HepG2 (cell line): ENCODE results near the gene FRMD4A. TPM values are rescaled to one million over a fixed set of nuclear protein-coding genes. Genes with fewer than 3 reads are reported as not detected.

Source experiments
- ATAC-seq: fragments of 200-7000 bp; cut with Tn5 transposase; 3 replicates; pipeline ENCODE4 v1.9.1; 2020; ENCODE audit warnings: mild to moderate bottlenecking, moderate library complexity
- BruUV-seq: library from RNA; stranded (reverse); fragments of 400-500 nt; replicated peaks from 2 replicates; lab custom pipeline; 2021; lab: Mats Ljungman, UMichigan
- CTCF ChIA-PET: fragments of 300-600 bp; formaldehyde crosslinking; extraction: SDS; loops from one replicate; lab custom pipeline; 2021; ENCODE audit warnings: low total read pairs, inconsistent platforms, low intra/inter-chr PET ratio; lab: Yijun Ruan, JAX
- POLR2A ChIA-PET: fragments of 350-600 bp; sonication (Branson Sonifier 250); formaldehyde crosslinking; loops from one replicate; lab custom pipeline; 2020; ENCODE audit warnings: antibody characterized with exemption, inconsistent platforms; lab: Yijun Ruan, JAX
- DNase-seq: peaks from one replicate; pipeline ENCODE4 v3.0.0-alpha.2; 2015; ENCODE audit warnings: low spot score
- FAIRE-seq: peaks from 3 replicates; lab custom pipeline; 2011; peaks lifted over from hg19 to GRCh38; lab: Jason Lieb, UNC
- H2AFZ ChIP-seq: one replicate; pipeline ENCODE4 v1.6.1; 2011; ENCODE audit warnings: low read length, inconsistent platforms
- H3K27ac ChIP-seq: fragments of 300-600 bp; 3 replicates; pipeline ENCODE4 v1.8.0; 2011; ENCODE audit warnings: mixed run types, mild to moderate bottlenecking, mixed read lengths, low read length, inconsistent platforms; ENCODE audit not compliant: insufficient read depth; ENCODE audit errors: extremely low read length
- H3K27me3 ChIP-seq, 2 experiments: fragments of 200-600 bp in 1 of 2; 2 replicates in 1 of 2; 3 replicates in 1 of 2; pipeline versions ENCODE4 v1.6.0 to v1.8.0; 2011; ENCODE audit warnings: low read length in 2 of 2, mild to moderate bottlenecking in 2 of 2, moderate library complexity in 2 of 2, inconsistent platforms in 1 of 2; ENCODE audit not compliant: insufficient read depth in 2 of 2, control insufficient read depth in 1 of 2
- H3K36me3 ChIP-seq, 2 experiments: fragments of 200-600 bp in 1 of 2; replicated peaks in 1 of 2; 2 replicates in 1 of 2; 3 replicates in 1 of 2; pipeline versions ENCODE4 v1.5.1 to v1.8.0; 2011; ENCODE audit warnings: low read length in 2 of 2, inconsistent platforms in 1 of 2; ENCODE audit not compliant: insufficient read depth in 2 of 2, control insufficient read depth in 1 of 2
- H3K4me1 ChIP-seq: 2 replicates; pipeline ENCODE4 v1.5.1; 2012; ENCODE audit warnings: low read length, inconsistent platforms; ENCODE audit not compliant: insufficient read depth
- H3K4me2 ChIP-seq: 2 replicates; pipeline ENCODE4 v1.6.0; 2011; ENCODE audit warnings: low read depth, low read length, inconsistent platforms
- H3K4me3 ChIP-seq, 3 experiments: fragments of 200-600 bp in 1 of 3; sonication (generic), shearing (Covaris generic) in 1 of 3; replicated peaks in 1 of 3; 2 replicates each; pipeline ENCODE4 v1.5.1; 2011 to 2016; ENCODE audit warnings: low read length in 3 of 3, inconsistent platforms in 2 of 3, low read depth in 2 of 3, mild to moderate bottlenecking in 2 of 3, control low read depth in 1 of 3, mixed read lengths in 1 of 3; ENCODE audit not compliant: insufficient read depth in 1 of 3
- H3K79me2 ChIP-seq: one replicate; pipeline ENCODE4 v1.6.1; 2011; ENCODE audit warnings: low read length, inconsistent platforms; ENCODE audit not compliant: insufficient read depth
- H3K9ac ChIP-seq: 2 replicates; pipeline ENCODE4 v1.6.0; 2011; ENCODE audit warnings: mild to moderate bottlenecking, low read depth, low read length, inconsistent platforms; ENCODE audit not compliant: insufficient read depth
- H3K9me3 ChIP-seq: 2 replicates; pipeline ENCODE4 v1.5.1; 2012; ENCODE audit warnings: mild to moderate bottlenecking, low read length
- H4K20me1 ChIP-seq: 2 replicates; pipeline ENCODE4 v1.6.0; 2011; ENCODE audit warnings: inconsistent platforms, mild to moderate bottlenecking, low read length, moderate library complexity; ENCODE audit not compliant: insufficient read depth
- BRCA1 ChIP-seq: sonication (generic); formaldehyde crosslinking; IDR thresholded peaks from 2 replicates; pipeline ENCODE4 v1.4.0; 2020; ENCODE audit warnings: missing genetic modification reagents
- CENPT ChIP-seq: sonication (generic); formaldehyde crosslinking; IDR thresholded peaks from 2 replicates; pipeline ENCODE4 v1.8.0; 2022; ENCODE audit warnings: low read depth, mild to moderate bottlenecking, moderate library complexity, missing genetic modification reagents
- EEA1 ChIP-seq: sonication (generic); formaldehyde crosslinking; IDR thresholded peaks from 2 replicates; pipeline ENCODE4 v1.5.1; 2020; ENCODE audit warnings: mild to moderate bottlenecking, missing genetic modification reagents, borderline replicate concordance
- NFIC ChIP-seq: IDR thresholded peaks from 2 replicates; pipeline ENCODE4 v1.6.1; 2012; ENCODE audit warnings: mild to moderate bottlenecking, low read length, inconsistent platforms
- POLR2G ChIP-seq: fragments of 200-400 bp; formaldehyde crosslinking; IDR thresholded peaks from 2 replicates; pipeline ENCODE4 v1.6.1; 2018; ENCODE audit warnings: mild to moderate bottlenecking, low read depth, low read length, moderate library complexity
- RBAK ChIP-seq: sonication (generic); formaldehyde crosslinking; IDR thresholded peaks from 2 replicates; pipeline ENCODE4 v1.5.1; 2020; ENCODE audit warnings: mild to moderate bottlenecking, missing genetic modification reagents
- SIX1 ChIP-seq: sonication (generic); formaldehyde crosslinking; IDR thresholded peaks from 2 replicates; pipeline ENCODE4 v1.4.0; 2020; ENCODE audit warnings: missing genetic modification reagents, borderline replicate concordance
- TOPORS ChIP-seq: sonication (generic); formaldehyde crosslinking; IDR thresholded peaks from 2 replicates; pipeline ENCODE4 v1.8.0; 2023; ENCODE audit warnings: mild to moderate bottlenecking, missing genetic modification reagents
- ZBTB3 ChIP-seq: sonication (generic); formaldehyde crosslinking; IDR thresholded peaks from 2 replicates; pipeline ENCODE4 v1.4.0; 2020; ENCODE audit warnings: low read depth, mild to moderate bottlenecking, moderate library complexity, missing genetic modification reagents, borderline replicate concordance
- ZMYM2 ChIP-seq: sonication (generic); formaldehyde crosslinking; IDR thresholded peaks from 2 replicates; pipeline ENCODE4 v1.8.0; 2022; ENCODE audit warnings: mild to moderate bottlenecking, missing genetic modification reagents
- ZNF234 ChIP-seq: sonication (generic); formaldehyde crosslinking; conservative IDR thresholded peaks from 2 replicates; pipeline ENCODE4 v1.5.1; 2020; ENCODE audit warnings: mild to moderate bottlenecking, missing genetic modification reagents
- ZNF331 ChIP-seq: sonication (generic); formaldehyde crosslinking; IDR thresholded peaks from 2 replicates; pipeline ENCODE4 v1.4.0; 2020; ENCODE audit warnings: missing genetic modification reagents
- ZNF746 ChIP-seq: sonication (generic); formaldehyde crosslinking; IDR thresholded peaks from 2 replicates; pipeline ENCODE4 v1.8.0; 2022; ENCODE audit warnings: mild to moderate bottlenecking, missing genetic modification reagents
- WGBS: methylation state at CpG from one replicate; pipeline ENCODE4 v1.1.6; 2017; ENCODE audit warnings: low lambda C conversion rate; 5-methylcytosine and 5-hydroxymethylcytosine counted together
- in situ Hi-C: cut with HindIII; loops from 2 replicates; pipeline ENCODE4 v1.10.0; 2017; ENCODE audit warnings: low pct_unique_long_range_greater_than_20kb; ENCODE audit not compliant: extremely low pct_ligation_motif_present
- intact Hi-C: fragments of 100-400 bp; cut with micrococcal nuclease; formaldehyde crosslinking; loops from one replicate; pipeline ENCODE4 v1.10.0; 2022; ENCODE audit not compliant: unreplicated experiment
- polyA plus RNA-seq, 8 experiments: library from polyadenylated mRNA; depleted of rRNA in 3 of 8; stranded (reverse) in 7 of 8; unstranded in 1 of 8; fragments of >200 nt; fragmentation: Illumina TruSeq in 4 of 8; extraction: Trizol in 4 of 8; gene quantifications; 2 replicates each; pipeline versions ENCODE4 v1.2.1 to v1.2.3, GENCODE V29; 2011 to 2016; ENCODE audit warnings: low read depth in 4 of 8, missing spikeins in 1 of 8, mixed read lengths in 1 of 8; ENCODE audit not compliant: insufficient read depth in 1 of 8
- total RNA-seq, 5 experiments: library from RNA; depleted of rRNA; stranded (reverse); fragments of >200 nt; fragmentation: Illumina TruSeq; extraction: Trizol; gene quantifications; 2 replicates each; pipeline ENCODE4 v1.2.3, GENCODE V29; 2016; ENCODE audit warnings: low read depth in 1 of 5
- TF ChIP-seq, protein P1 (sequence below): sonication (generic); formaldehyde crosslinking; IDR thresholded peaks from 2 replicates; pipeline ENCODE4 v1.5.0; 2020; ENCODE audit warnings: mild to moderate bottlenecking, missing genetic modification reagents
- TF ChIP-seq, protein P2 (sequence below): sonication (generic); formaldehyde crosslinking; IDR thresholded peaks from 2 replicates; pipeline ENCODE4 v1.8.1; 2023; ENCODE audit warnings: mild to moderate bottlenecking, missing genetic modification reagents, borderline replicate concordance
- TF ChIP-seq, protein P3 (sequence below): sonication (generic); formaldehyde crosslinking; IDR thresholded peaks from 2 replicates; pipeline ENCODE4 v1.9.0; 2021; ENCODE audit warnings: missing genetic modification reagents, borderline replicate concordance

Gene FRMD4A
- total and polyA plus RNA-seq, 2 of the 13 experiments (the other 11 are each of a cell fraction or from before 2014, with no cell fraction given), result 0.09 to 0.26 TPM

DNA sequence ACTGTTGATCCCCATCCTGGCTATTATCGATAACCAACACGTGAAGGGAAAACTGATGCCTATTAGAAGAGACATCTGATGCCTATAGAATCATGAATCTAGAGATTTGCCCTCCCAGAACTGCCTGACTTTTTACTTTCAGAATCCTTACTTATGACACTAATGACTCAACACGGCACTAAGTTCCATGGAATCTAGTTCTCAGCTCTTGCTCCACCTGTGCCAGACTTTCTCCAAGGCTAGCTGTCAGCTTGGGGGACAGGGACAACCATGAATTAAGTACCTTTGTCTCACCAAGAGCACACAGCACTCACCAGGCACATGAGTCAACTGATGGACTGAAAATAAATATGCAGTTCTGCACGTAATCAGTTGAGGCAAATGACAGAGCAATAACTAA is 184.2 kb downstream of the FRMD4A start:
- H2AFZ ChIP-seq, result no peak overlapping the region
- FAIRE-seq (no peak), ATAC-seq (no peak), DNase-seq (no peak)
- intact Hi-C loops, result no loop called here
- H3K27me3 ChIP-seq, result peaks cover 0 to 7% of the 10 kb centered on the region in 2 experiments; a peak in 1 of 5 replicates
- H3K9ac ChIP-seq, result no peak overlapping the region
- H3K4me3 ChIP-seq, result no peak overlapping the region
- no peaks in the 10 kb centered on the region for H3K36me3 ChIP-seq
- TF ChIP-seq ZNF234 (no peak), EEA1 (no peak), ZNF746 (CRISPR knock-in tag) (no peak), RBAK (CRISPR knock-in tag) (no peak), NFIC (no peak), POLR2G (no peak), ZNF331 (CRISPR knock-in tag) (no peak)
- BruUV-seq, result no TSS peak
- H3K4me2 ChIP-seq, result no peak overlapping the region
- H3K4me1 ChIP-seq, result no peaks in the 10 kb centered on the region
- ChIA-PET POLR2A (no interaction called here), CTCF (no interaction called here)
- no peak overlapping the region for H3K27ac ChIP-seq
- 28% methylated on average over 4 of the region's 4 CpGs for WGBS
- no peaks in the 10 kb centered on the region for H3K79me2 ChIP-seq
- in situ Hi-C loops, result no loop called here
- no peaks in the 10 kb centered on the region for H4K20me1 ChIP-seq
- H3K9me3 ChIP-seq, result no peaks in the 10 kb centered on the region

DNA sequence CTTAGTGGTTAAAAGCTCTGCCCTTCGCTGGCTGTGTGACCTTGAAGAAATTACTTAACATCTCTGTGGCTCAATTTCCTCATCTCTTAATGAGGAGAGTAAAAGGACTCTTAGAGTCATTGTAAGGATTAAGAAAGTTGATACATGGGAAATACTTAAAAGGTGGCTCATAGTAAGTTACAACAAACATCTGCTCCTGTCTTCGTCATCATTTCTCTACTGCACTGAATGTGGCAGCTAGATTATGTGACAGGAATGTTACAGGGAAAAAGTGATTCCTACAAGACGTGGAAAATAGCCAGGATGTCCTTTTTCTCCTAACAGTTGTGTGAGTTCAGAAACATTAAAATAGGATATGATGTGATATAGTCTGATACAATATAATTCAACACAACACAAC is 184.7 kb downstream of the FRMD4A start:
- DNase-seq (no peak), ATAC-seq (no peak), FAIRE-seq (no peak)
- Histone ChIP-seq H3K27me3 (peaks cover 0 to 12% of the 10 kb centered on the region in 2 experiments; a peak in 1 of 5 replicates), H4K20me1 (no peaks in the 10 kb centered on the region), H3K36me3 (no peaks in the 10 kb centered on the region), H3K9ac (no peak overlapping the region), H2AFZ (no peak overlapping the region), H3K27ac (no peak overlapping the region), H3K4me3 (no peak overlapping the region), H3K9me3 (no peaks in the 10 kb centered on the region), H3K79me2 (no peaks in the 10 kb centered on the region), H3K4me1 (no peaks in the 10 kb centered on the region), H3K4me2 (no peak overlapping the region)
- POLR2A ChIA-PET, result no interaction called here
- no TSS peak for BruUV-seq
- 5% methylated on average over 3 of the region's 3 CpGs for WGBS
- in situ Hi-C loops (no loop called here), intact Hi-C loops (no loop called here)
- CTCF ChIA-PET, result no interaction called here
- TF ChIP-seq, protein P1, sequence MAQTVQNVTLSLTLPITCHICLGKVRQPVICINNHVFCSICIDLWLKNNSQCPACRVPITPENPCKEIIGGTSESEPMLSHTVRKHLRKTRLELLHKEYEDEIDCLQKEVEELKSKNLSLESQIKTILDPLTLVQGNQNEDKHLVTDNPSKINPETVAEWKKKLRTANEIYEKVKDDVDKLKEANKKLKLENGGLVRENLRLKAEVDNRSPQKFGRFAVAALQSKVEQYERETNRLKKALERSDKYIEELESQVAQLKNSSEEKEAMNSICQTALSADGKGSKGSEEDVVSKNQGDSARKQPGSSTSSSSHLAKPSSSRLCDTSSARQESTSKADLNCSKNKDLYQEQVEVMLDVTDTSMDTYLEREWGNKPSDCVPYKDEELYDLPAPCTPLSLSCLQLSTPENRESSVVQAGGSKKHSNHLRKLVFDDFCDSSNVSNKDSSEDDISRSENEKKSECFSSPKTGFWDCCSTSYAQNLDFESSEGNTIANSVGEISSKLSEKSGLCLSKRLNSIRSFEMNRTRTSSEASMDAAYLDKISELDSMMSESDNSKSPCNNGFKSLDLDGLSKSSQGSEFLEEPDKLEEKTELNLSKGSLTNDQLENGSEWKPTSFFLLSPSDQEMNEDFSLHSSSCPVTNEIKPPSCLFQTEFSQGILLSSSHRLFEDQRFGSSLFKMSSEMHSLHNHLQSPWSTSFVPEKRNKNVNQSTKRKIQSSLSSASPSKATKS, result no peak
- TF ChIP-seq ZBTB3 (CRISPR knock-in tag) (no peak), CENPT (no peak), TOPORS (no peak), ZMYM2 (no peak), BRCA1 (no peak), SIX1 (no peak)
- TF ChIP-seq, protein P2, sequence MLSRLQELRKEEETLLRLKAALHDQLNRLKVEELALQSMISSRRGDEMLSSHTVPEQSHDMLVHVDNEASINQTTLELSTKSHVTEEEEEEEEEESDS, result no peak
- TF ChIP-seq, protein P3, sequence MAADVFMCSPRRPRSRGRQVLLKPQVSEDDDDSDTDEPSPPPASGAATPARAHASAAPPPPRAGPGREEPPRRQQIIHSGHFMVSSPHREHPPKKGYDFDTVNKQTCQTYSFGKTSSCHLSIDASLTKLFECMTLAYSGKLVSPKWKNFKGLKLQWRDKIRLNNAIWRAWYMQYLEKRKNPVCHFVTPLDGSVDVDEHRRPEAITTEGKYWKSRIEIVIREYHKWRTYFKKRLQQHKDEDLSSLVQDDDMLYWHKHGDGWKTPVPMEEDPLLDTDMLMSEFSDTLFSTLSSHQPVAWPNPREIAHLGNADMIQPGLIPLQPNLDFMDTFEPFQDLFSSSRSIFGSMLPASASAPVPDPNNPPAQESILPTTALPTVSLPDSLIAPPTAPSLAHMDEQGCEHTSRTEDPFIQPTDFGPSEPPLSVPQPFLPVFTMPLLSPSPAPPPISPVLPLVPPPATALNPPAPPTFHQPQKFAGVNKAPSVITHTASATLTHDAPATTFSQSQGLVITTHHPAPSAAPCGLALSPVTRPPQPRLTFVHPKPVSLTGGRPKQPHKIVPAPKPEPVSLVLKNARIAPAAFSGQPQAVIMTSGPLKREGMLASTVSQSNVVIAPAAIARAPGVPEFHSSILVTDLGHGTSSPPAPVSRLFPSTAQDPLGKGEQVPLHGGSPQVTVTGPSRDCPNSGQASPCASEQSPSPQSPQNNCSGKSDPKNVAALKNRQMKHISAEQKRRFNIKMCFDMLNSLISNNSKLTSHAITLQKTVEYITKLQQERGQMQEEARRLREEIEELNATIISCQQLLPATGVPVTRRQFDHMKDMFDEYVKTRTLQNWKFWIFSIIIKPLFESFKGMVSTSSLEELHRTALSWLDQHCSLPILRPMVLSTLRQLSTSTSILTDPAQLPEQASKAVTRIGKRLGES, result no peak
